Activated CD4-positive, alpha-beta T cell treated with anti-CD3 and anti-CD28 coated beads for 1 hour (primary cell): ENCODE measurements around the gene AKAP1.

ENCODE experiments used
- DNase-seq: peaks from one replicate; pipeline ENCODE4 v3.0.0-alpha.2; 2020

The AKAP1 gene

GRCh38 chr17:57132663-57133062 is 47.6 kb downstream of the AKAP1 start:
- DNase-seq: no peak

GRCh38 chr17:57133486-57133885 is 48.4 kb downstream of the AKAP1 start:
- DNase-seq: no peak

- no peak for DNase-seq
Observed at GRCh38 chr17:57135026-57135788, 50.2 kb downstream of the AKAP1 start.

- no peak for DNase-seq
Observed at GRCh38 chr17:57135789-57136291, 50.8 kb downstream of the AKAP1 start.

- DNase-seq: no peak
Observed at GRCh38 chr17:57136355-57136754, 51.3 kb downstream of the AKAP1 start.

GRCh38 chr17:57138030-57138911 is 53.2 kb downstream of the AKAP1 start:
- DNase-seq: no peak

GRCh38 chr17:57138956-57139576 is 54.0 kb downstream of the AKAP1 start:
- DNase-seq: no peak

- DNase-seq: no peak
Observed at GRCh38 chr17:57140316-57140715, 55.3 kb downstream of the AKAP1 start.

- no peak for DNase-seq
Observed at GRCh38 chr17:57142925-57143324, 57.9 kb downstream of the AKAP1 start.

- no peak for DNase-seq
Observed at GRCh38 chr17:57143361-57143760, 58.3 kb downstream of the AKAP1 start.

- DNase-seq: no peak
Observed at GRCh38 chr17:57143919-57144318, 58.9 kb downstream of the AKAP1 start.

GRCh38 chr17:57144567-57144966 is 59.5 kb downstream of the AKAP1 start:
- DNase-seq: no peak

GRCh38 chr17:57145347-57145746 is 60.3 kb downstream of the AKAP1 start:
- no peak for DNase-seq

GRCh38 chr17:57146273-57146672 is 61.2 kb downstream of the AKAP1 start:
- no peak for DNase-seq

GRCh38 chr17:57151798-57152197 is 66.8 kb downstream of the AKAP1 start:
- DNase-seq: no peak

GRCh38 chr17:57152967-57153528 is 68.0 kb downstream of the AKAP1 start:
- no peak for DNase-seq

GRCh38 chr17:57154921-57155320 is 69.9 kb downstream of the AKAP1 start:
- no peak for DNase-seq

GRCh38 chr17:57158325-57158724 is 73.3 kb downstream of the AKAP1 start:
- no peak for DNase-seq

- no peak for DNase-seq
Observed at GRCh38 chr17:57158795-57159194, 73.7 kb downstream of the AKAP1 start.

- DNase-seq: no peak
Observed at GRCh38 chr17:57160624-57161023, 75.6 kb downstream of the AKAP1 start.

- DNase-seq: no peak
Observed at GRCh38 chr17:57164814-57165213, 79.8 kb downstream of the AKAP1 start.

GRCh38 chr17:57165754-57166153 is 80.7 kb downstream of the AKAP1 start:
- no peak for DNase-seq

- no peak for DNase-seq
Observed at GRCh38 chr17:57166803-57167202, 81.8 kb downstream of the AKAP1 start.
